HepG2 (cell line): ENCODE data around the gene TBX5. TPM values are rescaled to one million over a fixed set of nuclear protein-coding genes. Genes with fewer than 3 reads are reported as not detected.

Source experiments
- ATAC-seq: fragments of 200-7000 bp; cut with Tn5 transposase; 3 replicates; pipeline ENCODE4 v1.9.1; 2020; ENCODE audit warnings: mild to moderate bottlenecking, moderate library complexity
- BruUV-seq: library from RNA; stranded (reverse); fragments of 400-500 nt; replicated peaks from 2 replicates; lab custom pipeline; 2021; lab: Mats Ljungman, UMichigan
- CTCF ChIA-PET: fragments of 300-600 bp; formaldehyde crosslinking; extraction: SDS; loops from one replicate; lab custom pipeline; 2021; ENCODE audit warnings: low total read pairs, inconsistent platforms, low intra/inter-chr PET ratio; lab: Yijun Ruan, JAX
- POLR2A ChIA-PET: fragments of 350-600 bp; sonication (Branson Sonifier 250); formaldehyde crosslinking; loops from one replicate; lab custom pipeline; 2020; ENCODE audit warnings: antibody characterized with exemption, inconsistent platforms; lab: Yijun Ruan, JAX
- DNase-seq: peaks from one replicate; pipeline ENCODE4 v3.0.0-alpha.2; 2015; ENCODE audit warnings: low spot score
- FAIRE-seq: peaks from 3 replicates; lab custom pipeline; 2011; peaks lifted over from hg19 to GRCh38; lab: Jason Lieb, UNC
- H2AFZ ChIP-seq: one replicate; pipeline ENCODE4 v1.6.1; 2011; ENCODE audit warnings: low read length, inconsistent platforms
- H3K27ac ChIP-seq: fragments of 300-600 bp; 3 replicates; pipeline ENCODE4 v1.8.0; 2011; ENCODE audit warnings: mixed run types, mild to moderate bottlenecking, mixed read lengths, low read length, inconsistent platforms; ENCODE audit not compliant: insufficient read depth; ENCODE audit errors: extremely low read length
- H3K27me3 ChIP-seq, 2 experiments: fragments of 200-600 bp in 1 of 2; 2 replicates in 1 of 2; 3 replicates in 1 of 2; pipeline versions ENCODE4 v1.6.0 to v1.8.0; 2011; ENCODE audit warnings: low read length in 2 of 2, mild to moderate bottlenecking in 2 of 2, moderate library complexity in 2 of 2, inconsistent platforms in 1 of 2; ENCODE audit not compliant: insufficient read depth in 2 of 2, control insufficient read depth in 1 of 2
- H3K36me3 ChIP-seq, 2 experiments: fragments of 200-600 bp in 1 of 2; replicated peaks in 1 of 2; 2 replicates in 1 of 2; 3 replicates in 1 of 2; pipeline versions ENCODE4 v1.5.1 to v1.8.0; 2011; ENCODE audit warnings: low read length in 2 of 2, inconsistent platforms in 1 of 2; ENCODE audit not compliant: insufficient read depth in 2 of 2, control insufficient read depth in 1 of 2
- H3K4me1 ChIP-seq: 2 replicates; pipeline ENCODE4 v1.5.1; 2012; ENCODE audit warnings: low read length, inconsistent platforms; ENCODE audit not compliant: insufficient read depth
- H3K4me2 ChIP-seq: 2 replicates; pipeline ENCODE4 v1.6.0; 2011; ENCODE audit warnings: low read depth, low read length, inconsistent platforms
- H3K4me3 ChIP-seq, 3 experiments: fragments of 200-600 bp in 1 of 3; sonication (generic), shearing (Covaris generic) in 1 of 3; replicated peaks in 1 of 3; 2 replicates each; pipeline ENCODE4 v1.5.1; 2011 to 2016; ENCODE audit warnings: low read length in 3 of 3, inconsistent platforms in 2 of 3, low read depth in 2 of 3, mild to moderate bottlenecking in 2 of 3, control low read depth in 1 of 3, mixed read lengths in 1 of 3; ENCODE audit not compliant: insufficient read depth in 1 of 3
- H3K79me2 ChIP-seq: one replicate; pipeline ENCODE4 v1.6.1; 2011; ENCODE audit warnings: low read length, inconsistent platforms; ENCODE audit not compliant: insufficient read depth
- H3K9ac ChIP-seq: 2 replicates; pipeline ENCODE4 v1.6.0; 2011; ENCODE audit warnings: mild to moderate bottlenecking, low read depth, low read length, inconsistent platforms; ENCODE audit not compliant: insufficient read depth
- H3K9me3 ChIP-seq: 2 replicates; pipeline ENCODE4 v1.5.1; 2012; ENCODE audit warnings: mild to moderate bottlenecking, low read length
- H4K20me1 ChIP-seq: 2 replicates; pipeline ENCODE4 v1.6.0; 2011; ENCODE audit warnings: inconsistent platforms, mild to moderate bottlenecking, low read length, moderate library complexity; ENCODE audit not compliant: insufficient read depth
- FOXP4 ChIP-seq: sonication (generic); formaldehyde crosslinking; IDR thresholded peaks from 2 replicates; pipeline ENCODE4 v1.4.0; 2020; ENCODE audit warnings: missing genetic modification reagents
- POLR2G ChIP-seq: fragments of 200-400 bp; formaldehyde crosslinking; IDR thresholded peaks from 2 replicates; pipeline ENCODE4 v1.6.1; 2018; ENCODE audit warnings: mild to moderate bottlenecking, low read depth, low read length, moderate library complexity
- RFX5 ChIP-seq: IDR thresholded peaks from 2 replicates; pipeline ENCODE4 v1.6.1; 2011; ENCODE audit warnings: low read depth, low read length, improper control_type of control experiment
- ZNF275 ChIP-seq: sonication (generic); formaldehyde crosslinking; IDR thresholded peaks from 2 replicates; pipeline ENCODE4 v1.8.0; 2022; ENCODE audit warnings: missing genetic modification reagents, mild to moderate bottlenecking, inconsistent platforms, borderline replicate concordance
- ZNF572 ChIP-seq: sonication (generic); formaldehyde crosslinking; IDR thresholded peaks from 2 replicates; pipeline ENCODE4 v1.5.1; 2020; ENCODE audit warnings: mild to moderate bottlenecking, missing genetic modification reagents
- ZSCAN20 ChIP-seq: sonication (generic); formaldehyde crosslinking; IDR thresholded peaks from 2 replicates; pipeline ENCODE4 v1.4.0; 2020; ENCODE audit warnings: missing genetic modification reagents, mild to moderate bottlenecking, borderline replicate concordance
- ZSCAN5A ChIP-seq: sonication (generic); formaldehyde crosslinking; IDR thresholded peaks from 2 replicates; pipeline ENCODE4 v1.8.0; 2022; ENCODE audit warnings: mild to moderate bottlenecking, missing genetic modification reagents, borderline replicate concordance
- WGBS: methylation state at CpG from one replicate; pipeline ENCODE4 v1.1.6; 2017; ENCODE audit warnings: low lambda C conversion rate; 5-methylcytosine and 5-hydroxymethylcytosine counted together
- in situ Hi-C: cut with HindIII; loops from 2 replicates; pipeline ENCODE4 v1.10.0; 2017; ENCODE audit warnings: low pct_unique_long_range_greater_than_20kb; ENCODE audit not compliant: extremely low pct_ligation_motif_present
- intact Hi-C: fragments of 100-400 bp; cut with micrococcal nuclease; formaldehyde crosslinking; loops from one replicate; pipeline ENCODE4 v1.10.0; 2022; ENCODE audit not compliant: unreplicated experiment
- polyA plus RNA-seq, 8 experiments: library from polyadenylated mRNA; depleted of rRNA in 3 of 8; stranded (reverse) in 7 of 8; unstranded in 1 of 8; fragments of >200 nt; fragmentation: Illumina TruSeq in 4 of 8; extraction: Trizol in 4 of 8; gene quantifications; 2 replicates each; pipeline versions ENCODE4 v1.2.1 to v1.2.3, GENCODE V29; 2011 to 2016; ENCODE audit warnings: low read depth in 4 of 8, missing spikeins in 1 of 8, mixed read lengths in 1 of 8; ENCODE audit not compliant: insufficient read depth in 1 of 8
- total RNA-seq, 5 experiments: library from RNA; depleted of rRNA; stranded (reverse); fragments of >200 nt; fragmentation: Illumina TruSeq; extraction: Trizol; gene quantifications; 2 replicates each; pipeline ENCODE4 v1.2.3, GENCODE V29; 2016; ENCODE audit warnings: low read depth in 1 of 5
- TF ChIP-seq, protein P1 (sequence below): sonication (generic); formaldehyde crosslinking; IDR thresholded peaks from 2 replicates; pipeline ENCODE4 v1.4.0; 2020; ENCODE audit warnings: missing genetic modification reagents, mild to moderate bottlenecking, borderline replicate concordance
- TF ChIP-seq, protein P2 (sequence below): sonication (generic); formaldehyde crosslinking; IDR thresholded peaks from 2 replicates; pipeline ENCODE4 v1.5.0; 2020; ENCODE audit warnings: mild to moderate bottlenecking, missing genetic modification reagents

TBX5 gene
- total and polyA plus RNA-seq, 2 of the 13 experiments (the other 11 are each of a cell fraction or from before 2014, with no cell fraction given), result not detected

GRCh38 chr12:114434341-114434740 lies 28.4 kb upstream of the TBX5 start:
- no TSS peak for BruUV-seq
- Histone ChIP-seq H3K4me3 (no peak overlapping the region), H3K4me1 (no peaks in the 10 kb centered on the region), H3K36me3 (no peaks in the 10 kb centered on the region), H3K27me3 (peaks cover 2 to 20% of the 10 kb centered on the region in 2 experiments; a peak in 2 of 5 replicates), H3K79me2 (no peaks in the 10 kb centered on the region), H2AFZ (no peak overlapping the region), H3K27ac (no peak overlapping the region), H3K4me2 (no peak overlapping the region), H4K20me1 (no peaks in the 10 kb centered on the region), H3K9ac (no peak overlapping the region), H3K9me3 (no peaks in the 10 kb centered on the region)
- POLR2A ChIA-PET, result no interaction called here
- WGBS, result 0% methylated on average over 3 of the region's 3 CpGs
- FAIRE-seq (no peak), DNase-seq (no peak), ATAC-seq (no peak)
- no peak for TF ChIP-seq FOXP4
- no peak for TF ChIP-seq ZSCAN5A (CRISPR knock-in tag)
- TF ChIP-seq, protein P1, sequence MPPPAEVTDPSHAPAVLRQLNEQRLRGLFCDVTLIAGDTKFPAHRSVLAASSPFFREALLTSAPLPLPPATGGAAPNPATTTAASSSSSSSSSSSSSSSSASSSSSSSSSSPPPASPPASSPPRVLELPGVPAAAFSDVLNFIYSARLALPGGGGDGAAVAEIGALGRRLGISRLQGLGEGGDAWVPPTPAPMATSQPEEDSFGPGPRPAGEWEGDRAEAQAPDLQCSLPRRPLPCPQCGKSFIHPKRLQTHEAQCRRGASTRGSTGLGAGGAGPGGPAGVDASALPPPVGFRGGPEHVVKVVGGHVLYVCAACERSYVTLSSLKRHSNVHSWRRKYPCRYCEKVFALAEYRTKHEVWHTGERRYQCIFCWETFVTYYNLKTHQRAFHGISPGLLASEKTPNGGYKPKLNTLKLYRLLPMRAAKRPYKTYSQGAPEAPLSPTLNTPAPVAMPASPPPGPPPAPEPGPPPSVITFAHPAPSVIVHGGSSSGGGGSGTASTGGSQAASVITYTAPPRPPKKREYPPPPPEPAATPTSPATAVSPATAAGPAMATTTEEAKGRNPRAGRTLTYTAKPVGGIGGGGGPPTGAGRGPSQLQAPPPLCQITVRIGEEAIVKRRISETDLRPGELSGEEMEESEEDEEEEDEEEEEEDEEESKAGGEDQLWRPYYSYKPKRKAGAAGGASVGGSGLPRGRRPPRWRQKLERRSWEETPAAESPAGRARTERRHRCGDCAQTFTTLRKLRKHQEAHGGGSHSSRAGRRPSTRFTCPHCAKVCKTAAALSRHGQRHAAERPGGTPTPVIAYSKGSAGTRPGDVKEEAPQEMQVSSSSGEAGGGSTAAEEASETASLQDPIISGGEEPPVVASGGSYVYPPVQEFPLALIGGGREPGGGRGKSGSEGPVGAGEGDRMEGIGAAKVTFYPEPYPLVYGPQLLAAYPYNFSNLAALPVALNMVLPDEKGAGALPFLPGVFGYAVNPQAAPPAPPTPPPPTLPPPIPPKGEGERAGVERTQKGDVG (CRISPR knock-in tag), result no peak
- TF ChIP-seq ZNF572 (CRISPR knock-in tag), result no peak
- no peak for TF ChIP-seq POLR2G
- TF ChIP-seq ZNF275 (CRISPR knock-in tag), result no peak
- TF ChIP-seq, protein P2, sequence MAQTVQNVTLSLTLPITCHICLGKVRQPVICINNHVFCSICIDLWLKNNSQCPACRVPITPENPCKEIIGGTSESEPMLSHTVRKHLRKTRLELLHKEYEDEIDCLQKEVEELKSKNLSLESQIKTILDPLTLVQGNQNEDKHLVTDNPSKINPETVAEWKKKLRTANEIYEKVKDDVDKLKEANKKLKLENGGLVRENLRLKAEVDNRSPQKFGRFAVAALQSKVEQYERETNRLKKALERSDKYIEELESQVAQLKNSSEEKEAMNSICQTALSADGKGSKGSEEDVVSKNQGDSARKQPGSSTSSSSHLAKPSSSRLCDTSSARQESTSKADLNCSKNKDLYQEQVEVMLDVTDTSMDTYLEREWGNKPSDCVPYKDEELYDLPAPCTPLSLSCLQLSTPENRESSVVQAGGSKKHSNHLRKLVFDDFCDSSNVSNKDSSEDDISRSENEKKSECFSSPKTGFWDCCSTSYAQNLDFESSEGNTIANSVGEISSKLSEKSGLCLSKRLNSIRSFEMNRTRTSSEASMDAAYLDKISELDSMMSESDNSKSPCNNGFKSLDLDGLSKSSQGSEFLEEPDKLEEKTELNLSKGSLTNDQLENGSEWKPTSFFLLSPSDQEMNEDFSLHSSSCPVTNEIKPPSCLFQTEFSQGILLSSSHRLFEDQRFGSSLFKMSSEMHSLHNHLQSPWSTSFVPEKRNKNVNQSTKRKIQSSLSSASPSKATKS (CRISPR knock-in tag), result no peak
- no peak for TF ChIP-seq RFX5
- no peak for TF ChIP-seq ZSCAN20 (CRISPR knock-in tag)
- intact Hi-C loops (no loop called here), in situ Hi-C loops (no loop called here)
- CTCF ChIA-PET, result no interaction called here
